GM23338 (cell line): ENCODE measurements around the gene MCC. TPM values are rescaled to one million over a fixed set of nuclear protein-coding genes. Genes with fewer than 3 reads are reported as not detected.

ENCODE experiments used
- ATAC-seq: fragments of 200-7000 bp; cut with Tn5 transposase; 3 replicates; pipeline ENCODE4 v1.9.1; 2020
- DNase-seq: peaks from one replicate; pipeline ENCODE4 v3.0.0-alpha.2; 2015; ENCODE audit warnings: low spot score
- H2AFZ ChIP-seq: fragments of 200-600 bp; sonication (generic); 2 replicates; pipeline ENCODE4 v1.8.0; 2016; ENCODE audit warnings: antibody characterized with exemption, mild to moderate bottlenecking, moderate library complexity
- H3F3A ChIP-seq: fragments of 200-600 bp; sonication (generic); replicated peaks from 2 replicates; pipeline ENCODE4 v1.8.0; 2017; ENCODE audit warnings: antibody characterized with exemption, mixed run types, low read depth
- H3K27ac ChIP-seq: fragments of 200-600 bp; sonication (generic); 2 replicates; pipeline ENCODE4 v1.6.1; 2016; ENCODE audit warnings: low read depth
- H3K27me3 ChIP-seq: fragments of 200-600 bp; sonication (generic); 2 replicates; pipeline ENCODE4 v1.8.0; 2016; ENCODE audit warnings: mild to moderate bottlenecking, mixed run types, moderate library complexity; ENCODE audit not compliant: insufficient read depth
- H3K36me3 ChIP-seq: fragments of 200-600 bp; sonication (generic); 2 replicates; pipeline ENCODE4 v1.8.0; 2016; ENCODE audit warnings: mild to moderate bottlenecking; ENCODE audit not compliant: insufficient read depth
- H3K4me1 ChIP-seq: fragments of 200-600 bp; sonication (generic); 2 replicates; pipeline ENCODE4 v1.8.0; 2016; ENCODE audit warnings: mild to moderate bottlenecking, moderate library complexity; ENCODE audit not compliant: insufficient read depth
- H3K4me2 ChIP-seq: fragments of 200-600 bp; sonication (generic); 2 replicates; pipeline ENCODE4 v1.7.1; 2017; ENCODE audit warnings: mixed run types
- H3K4me3 ChIP-seq: fragments of 200-600 bp; sonication (generic); 2 replicates; pipeline ENCODE4 v1.6.1; 2016; ENCODE audit warnings: mixed run types
- H3K79me2 ChIP-seq: fragments of 200-600 bp; sonication (generic); replicated peaks from 2 replicates; pipeline ENCODE4 v1.8.0; 2017; ENCODE audit warnings: mild to moderate bottlenecking; ENCODE audit not compliant: insufficient read depth
- H3K9me2 ChIP-seq: fragments of 200-600 bp; sonication (generic); 2 replicates; pipeline ENCODE4 v1.8.0; 2017; ENCODE audit not compliant: insufficient read depth
- H4K20me1 ChIP-seq: fragments of 200-600 bp; sonication (generic); replicated peaks from 2 replicates; pipeline ENCODE4 v1.8.0; 2017; ENCODE audit warnings: mild to moderate bottlenecking; ENCODE audit not compliant: insufficient read depth
- H3K27ac Mint-ChIP-seq: 2 replicates; pipeline ENCODE4 v1.8.0; 2020; ENCODE audit warnings: inconsistent platforms, mild to moderate bottlenecking, moderate library complexity, mixed read lengths
- H3K27me3 Mint-ChIP-seq: 3 replicates; pipeline ENCODE4 v1.8.0; 2022; ENCODE audit warnings: low read depth, mild to moderate bottlenecking, moderate library complexity, mixed read lengths, inconsistent platforms; ENCODE audit not compliant: insufficient read depth, poor library complexity
- H3K36me3 Mint-ChIP-seq: 3 replicates; pipeline ENCODE4 v1.8.0; 2021; ENCODE audit warnings: low read depth, mild to moderate bottlenecking, inconsistent platforms, moderate library complexity, mixed read lengths
- H3K4me1 Mint-ChIP-seq: 3 replicates; pipeline ENCODE4 v1.8.0; 2020; ENCODE audit warnings: mild to moderate bottlenecking, inconsistent platforms, mixed read lengths
- H3K4me3 Mint-ChIP-seq: 3 replicates; pipeline ENCODE4 v1.8.0; 2021; ENCODE audit warnings: moderate library complexity, mild to moderate bottlenecking, inconsistent platforms, mixed read lengths
- H3K9me3 Mint-ChIP-seq: 3 replicates; pipeline ENCODE4 v1.8.0; 2020; ENCODE audit warnings: moderate library complexity, mild to moderate bottlenecking, inconsistent platforms, mixed read lengths
- CREB1 ChIP-seq: fragments of 250-450 bp; sonication (Bioruptor Pico); IDR thresholded peaks from 2 replicates; pipeline ENCODE4 v1.5.0; 2020; ENCODE audit warnings: low read depth, mild to moderate bottlenecking, moderate library complexity
- EZH2 ChIP-seq: fragments of 200-600 bp; sonication (generic); IDR thresholded peaks from one replicate; pipeline ENCODE4 v1.8.0; 2017; ENCODE audit warnings: antibody characterized with exemption, mild to moderate bottlenecking, low read depth; ENCODE audit not compliant: unreplicated experiment
- EZH2phosphoT487 ChIP-seq: fragments of 200-600 bp; sonication (generic); IDR thresholded peaks from one replicate; pipeline ENCODE4 v1.8.1; 2018; ENCODE audit warnings: antibody characterized with exemption; ENCODE audit not compliant: unreplicated experiment
- JUNB ChIP-seq: IDR thresholded peaks from one replicate; pipeline ENCODE4 v1.6.1; 2016; ENCODE audit warnings: antibody characterized with exemption; ENCODE audit not compliant: unreplicated experiment
- NANOG ChIP-seq: IDR thresholded peaks from 2 replicates; pipeline ENCODE4 v1.6.1; 2016; ENCODE audit warnings: antibody characterized with exemption, borderline replicate concordance
- POLR2AphosphoS5 ChIP-seq: IDR thresholded peaks from 2 replicates; pipeline ENCODE4 v1.6.1; 2016; ENCODE audit warnings: antibody characterized with exemption, low read depth
- ZNF114 ChIP-seq: fragments of 250-450 bp; sonication (Bioruptor Pico); IDR thresholded peaks from 2 replicates; pipeline ENCODE4 v1.5.0; 2020; ENCODE audit warnings: mild to moderate bottlenecking, moderate library complexity
- ZNF331 ChIP-seq: fragments of 250-450 bp; sonication (Bioruptor Pico); IDR thresholded peaks from 2 replicates; pipeline ENCODE4 v1.5.0; 2020; ENCODE audit warnings: low read depth, mild to moderate bottlenecking, moderate library complexity
- polyA plus RNA-seq: library from polyadenylated mRNA; unstranded; fragments of >200 nt; fragmentation: Nextera tagmentation; extraction: Ambion mirVana; gene quantifications from 2 replicates; pipeline ENCODE4 v1.2.1, GENCODE V29; 2016
- total RNA-seq: library from RNA; depleted of rRNA; stranded (reverse); fragments of >200 nt; shearing (Covaris generic); gene quantifications from 2 replicates; pipeline ENCODE4 v1.2.3, GENCODE V29; 2014
- TF ChIP-seq, protein P1 (sequence below): IDR thresholded peaks from one replicate; pipeline ENCODE4 v1.6.1; 2018; ENCODE audit warnings: antibody characterized with exemption; ENCODE audit not compliant: unreplicated experiment
- TF ChIP-seq, protein P2 (sequence below), 2 experiments: fragments of 200-600 bp in 1 of 2; sonication (generic) in 1 of 2; conservative IDR thresholded peaks; 2 replicates each; pipeline versions ENCODE4 v1.5.1 to v1.6.1; 2016 to 2017; ENCODE audit warnings: antibody characterized with exemption in 2 of 2, low read depth in 2 of 2, mild to moderate bottlenecking in 2 of 2, moderate library complexity in 1 of 2
- TF ChIP-seq, protein P3 (sequence below): fragments of 250-450 bp; sonication (Bioruptor Pico); IDR thresholded peaks from 2 replicates; pipeline ENCODE4 v1.5.0; 2020; ENCODE audit warnings: mild to moderate bottlenecking, moderate library complexity
- TF ChIP-seq, protein P4 (sequence below): IDR thresholded peaks from 2 replicates; pipeline ENCODE4 v1.6.1; 2016; ENCODE audit warnings: antibody characterized with exemption

MCC gene
- total and polyA plus RNA-seq, 2 experiments from 2014 or later, result 3.8 to 10.1 TPM

DNA sequence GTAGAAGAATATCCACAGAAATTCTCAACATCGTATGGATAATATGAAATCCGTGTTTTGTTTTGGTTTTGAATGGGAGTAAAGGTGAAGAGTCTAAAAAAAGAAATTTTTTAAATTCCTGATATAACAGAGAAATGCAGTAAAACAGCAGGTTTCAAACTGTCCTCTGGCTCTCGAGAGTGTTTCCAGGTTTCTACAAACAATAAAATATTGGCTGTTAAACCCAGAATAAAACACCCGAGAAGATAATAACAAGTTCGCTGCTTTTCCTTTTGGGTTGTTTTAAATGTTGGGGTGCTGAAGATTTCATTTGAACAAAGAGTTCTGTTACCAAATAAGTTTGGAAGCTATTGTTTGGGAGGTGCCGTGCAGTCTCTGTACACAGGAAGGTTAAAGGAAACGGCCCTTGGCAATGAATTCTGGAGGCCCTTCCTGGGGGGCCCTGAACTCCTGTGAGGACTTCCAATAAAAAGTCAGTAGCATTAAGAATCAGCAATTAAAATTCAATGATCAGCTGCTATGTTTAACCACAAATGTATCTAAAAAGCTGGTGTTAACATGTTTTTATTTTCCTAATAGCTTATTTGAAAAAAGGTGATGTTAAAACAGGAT is 269.2 kb downstream of the MCC start:
- no peaks in the 10 kb centered on the region; the same call in 1 of the 3 replicates for H3K36me3 Mint-ChIP-seq
- H3K27me3 Mint-ChIP-seq, result peaks cover 7% of the 10 kb centered on the region
- Histone ChIP-seq H3K27me3 (no peaks in the 10 kb centered on the region), H2AFZ (no peak overlapping the region), H3K9me2 (no peaks in the 10 kb centered on the region), H3K79me2 (no peaks in the 10 kb centered on the region), H3K4me1 (peaks cover 61% of the 10 kb centered on the region), H3K4me3 (no peak overlapping the region), H4K20me1 (no peaks in the 10 kb centered on the region), H3K36me3 (no peaks in the 10 kb centered on the region), H3K4me2 (peak overlapping the region; percentile 8; the same call in 1 of the 2 replicates), H3K27ac (no peak overlapping the region), H3F3A (no peaks in the 10 kb centered on the region)
- DNase-seq (no peak), ATAC-seq (no peak)
- no peak overlapping the region for H3K4me3 Mint-ChIP-seq
- peak overlapping the region; percentile 79; the same call in 1 of the 2 replicates for H3K27ac Mint-ChIP-seq
- TF ChIP-seq, protein P1, sequence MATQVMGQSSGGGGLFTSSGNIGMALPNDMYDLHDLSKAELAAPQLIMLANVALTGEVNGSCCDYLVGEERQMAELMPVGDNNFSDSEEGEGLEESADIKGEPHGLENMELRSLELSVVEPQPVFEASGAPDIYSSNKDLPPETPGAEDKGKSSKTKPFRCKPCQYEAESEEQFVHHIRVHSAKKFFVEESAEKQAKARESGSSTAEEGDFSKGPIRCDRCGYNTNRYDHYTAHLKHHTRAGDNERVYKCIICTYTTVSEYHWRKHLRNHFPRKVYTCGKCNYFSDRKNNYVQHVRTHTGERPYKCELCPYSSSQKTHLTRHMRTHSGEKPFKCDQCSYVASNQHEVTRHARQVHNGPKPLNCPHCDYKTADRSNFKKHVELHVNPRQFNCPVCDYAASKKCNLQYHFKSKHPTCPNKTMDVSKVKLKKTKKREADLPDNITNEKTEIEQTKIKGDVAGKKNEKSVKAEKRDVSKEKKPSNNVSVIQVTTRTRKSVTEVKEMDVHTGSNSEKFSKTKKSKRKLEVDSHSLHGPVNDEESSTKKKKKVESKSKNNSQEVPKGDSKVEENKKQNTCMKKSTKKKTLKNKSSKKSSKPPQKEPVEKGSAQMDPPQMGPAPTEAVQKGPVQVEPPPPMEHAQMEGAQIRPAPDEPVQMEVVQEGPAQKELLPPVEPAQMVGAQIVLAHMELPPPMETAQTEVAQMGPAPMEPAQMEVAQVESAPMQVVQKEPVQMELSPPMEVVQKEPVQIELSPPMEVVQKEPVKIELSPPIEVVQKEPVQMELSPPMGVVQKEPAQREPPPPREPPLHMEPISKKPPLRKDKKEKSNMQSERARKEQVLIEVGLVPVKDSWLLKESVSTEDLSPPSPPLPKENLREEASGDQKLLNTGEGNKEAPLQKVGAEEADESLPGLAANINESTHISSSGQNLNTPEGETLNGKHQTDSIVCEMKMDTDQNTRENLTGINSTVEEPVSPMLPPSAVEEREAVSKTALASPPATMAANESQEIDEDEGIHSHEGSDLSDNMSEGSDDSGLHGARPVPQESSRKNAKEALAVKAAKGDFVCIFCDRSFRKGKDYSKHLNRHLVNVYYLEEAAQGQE, result no peak
- TF ChIP-seq ZNF114 (no peak), CREB1 (CRISPR knock-in tag) (no peak), POLR2AphosphoS5 (no peak), JUNB (no peak), NANOG (no peak), EZH2 (no peak), EZH2phosphoT487 (no peak), ZNF331 (CRISPR knock-in tag) (no peak)
- TF ChIP-seq, protein P2, sequence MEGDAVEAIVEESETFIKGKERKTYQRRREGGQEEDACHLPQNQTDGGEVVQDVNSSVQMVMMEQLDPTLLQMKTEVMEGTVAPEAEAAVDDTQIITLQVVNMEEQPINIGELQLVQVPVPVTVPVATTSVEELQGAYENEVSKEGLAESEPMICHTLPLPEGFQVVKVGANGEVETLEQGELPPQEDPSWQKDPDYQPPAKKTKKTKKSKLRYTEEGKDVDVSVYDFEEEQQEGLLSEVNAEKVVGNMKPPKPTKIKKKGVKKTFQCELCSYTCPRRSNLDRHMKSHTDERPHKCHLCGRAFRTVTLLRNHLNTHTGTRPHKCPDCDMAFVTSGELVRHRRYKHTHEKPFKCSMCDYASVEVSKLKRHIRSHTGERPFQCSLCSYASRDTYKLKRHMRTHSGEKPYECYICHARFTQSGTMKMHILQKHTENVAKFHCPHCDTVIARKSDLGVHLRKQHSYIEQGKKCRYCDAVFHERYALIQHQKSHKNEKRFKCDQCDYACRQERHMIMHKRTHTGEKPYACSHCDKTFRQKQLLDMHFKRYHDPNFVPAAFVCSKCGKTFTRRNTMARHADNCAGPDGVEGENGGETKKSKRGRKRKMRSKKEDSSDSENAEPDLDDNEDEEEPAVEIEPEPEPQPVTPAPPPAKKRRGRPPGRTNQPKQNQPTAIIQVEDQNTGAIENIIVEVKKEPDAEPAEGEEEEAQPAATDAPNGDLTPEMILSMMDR (conservative IDR thresholded peaks at IDR 0.05; ENCODE audit: low read depth in 2 of 2), result no peak
- TF ChIP-seq, protein P3, sequence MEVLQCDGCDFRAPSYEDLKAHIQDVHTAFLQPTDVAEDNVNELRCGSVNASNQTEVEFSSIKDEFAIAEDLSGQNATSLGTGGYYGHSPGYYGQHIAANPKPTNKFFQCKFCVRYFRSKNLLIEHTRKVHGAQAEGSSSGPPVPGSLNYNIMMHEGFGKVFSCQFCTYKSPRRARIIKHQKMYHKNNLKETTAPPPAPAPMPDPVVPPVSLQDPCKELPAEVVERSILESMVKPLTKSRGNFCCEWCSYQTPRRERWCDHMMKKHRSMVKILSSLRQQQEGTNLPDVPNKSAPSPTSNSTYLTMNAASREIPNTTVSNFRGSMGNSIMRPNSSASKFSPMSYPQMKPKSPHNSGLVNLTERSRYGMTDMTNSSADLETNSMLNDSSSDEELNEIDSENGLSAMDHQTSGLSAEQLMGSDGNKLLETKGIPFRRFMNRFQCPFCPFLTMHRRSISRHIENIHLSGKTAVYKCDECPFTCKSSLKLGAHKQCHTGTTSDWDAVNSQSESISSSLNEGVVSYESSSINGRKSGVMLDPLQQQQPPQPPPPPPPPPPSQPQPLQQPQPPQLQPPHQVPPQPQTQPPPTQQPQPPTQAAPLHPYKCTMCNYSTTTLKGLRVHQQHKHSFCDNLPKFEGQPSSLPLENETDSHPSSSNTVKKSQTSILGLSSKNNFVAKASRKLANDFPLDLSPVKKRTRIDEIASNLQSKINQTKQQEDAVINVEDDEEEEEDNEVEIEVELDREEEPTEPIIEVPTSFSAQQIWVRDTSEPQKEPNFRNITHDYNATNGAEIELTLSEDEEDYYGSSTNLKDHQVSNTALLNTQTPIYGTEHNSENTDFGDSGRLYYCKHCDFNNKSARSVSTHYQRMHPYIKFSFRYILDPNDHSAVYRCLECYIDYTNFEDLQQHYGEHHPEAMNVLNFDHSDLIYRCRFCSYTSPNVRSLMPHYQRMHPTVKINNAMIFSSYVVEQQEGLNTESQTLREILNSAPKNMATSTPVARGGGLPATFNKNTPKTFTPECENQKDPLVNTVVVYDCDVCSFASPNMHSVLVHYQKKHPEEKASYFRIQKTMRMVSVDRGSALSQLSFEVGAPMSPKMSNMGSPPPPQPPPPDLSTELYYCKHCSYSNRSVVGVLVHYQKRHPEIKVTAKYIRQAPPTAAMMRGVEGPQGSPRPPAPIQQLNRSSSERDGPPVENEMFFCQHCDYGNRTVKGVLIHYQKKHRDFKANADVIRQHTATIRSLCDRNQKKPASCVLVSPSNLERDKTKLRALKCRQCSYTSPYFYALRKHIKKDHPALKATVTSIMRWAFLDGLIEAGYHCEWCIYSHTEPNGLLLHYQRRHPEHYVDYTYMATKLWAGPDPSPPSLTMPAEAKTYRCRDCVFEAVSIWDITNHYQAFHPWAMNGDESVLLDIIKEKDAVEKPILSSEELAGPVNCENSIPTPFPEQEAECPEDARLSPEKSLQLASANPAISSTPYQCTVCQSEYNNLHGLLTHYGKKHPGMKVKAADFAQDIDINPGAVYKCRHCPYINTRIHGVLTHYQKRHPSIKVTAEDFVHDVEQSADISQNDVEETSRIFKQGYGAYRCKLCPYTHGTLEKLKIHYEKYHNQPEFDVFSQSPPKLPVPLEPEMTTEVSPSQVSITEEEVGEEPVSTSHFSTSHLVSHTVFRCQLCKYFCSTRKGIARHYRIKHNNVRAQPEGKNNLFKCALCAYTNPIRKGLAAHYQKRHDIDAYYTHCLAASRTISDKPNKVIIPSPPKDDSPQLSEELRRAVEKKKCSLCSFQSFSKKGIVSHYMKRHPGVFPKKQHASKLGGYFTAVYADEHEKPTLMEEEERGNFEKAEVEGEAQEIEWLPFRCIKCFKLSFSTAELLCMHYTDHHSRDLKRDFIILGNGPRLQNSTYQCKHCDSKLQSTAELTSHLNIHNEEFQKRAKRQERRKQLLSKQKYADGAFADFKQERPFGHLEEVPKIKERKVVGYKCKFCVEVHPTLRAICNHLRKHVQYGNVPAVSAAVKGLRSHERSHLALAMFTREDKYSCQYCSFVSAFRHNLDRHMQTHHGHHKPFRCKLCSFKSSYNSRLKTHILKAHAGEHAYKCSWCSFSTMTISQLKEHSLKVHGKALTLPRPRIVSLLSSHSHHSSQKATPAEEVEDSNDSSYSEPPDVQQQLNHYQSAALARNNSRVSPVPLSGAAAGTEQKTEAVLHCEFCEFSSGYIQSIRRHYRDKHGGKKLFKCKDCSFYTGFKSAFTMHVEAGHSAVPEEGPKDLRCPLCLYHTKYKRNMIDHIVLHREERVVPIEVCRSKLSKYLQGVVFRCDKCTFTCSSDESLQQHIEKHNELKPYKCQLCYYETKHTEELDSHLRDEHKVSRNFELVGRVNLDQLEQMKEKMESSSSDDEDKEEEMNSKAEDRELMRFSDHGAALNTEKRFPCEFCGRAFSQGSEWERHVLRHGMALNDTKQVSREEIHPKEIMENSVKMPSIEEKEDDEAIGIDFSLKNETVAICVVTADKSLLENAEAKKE (CRISPR knock-in tag), result no peak
- TF ChIP-seq, protein P4, sequence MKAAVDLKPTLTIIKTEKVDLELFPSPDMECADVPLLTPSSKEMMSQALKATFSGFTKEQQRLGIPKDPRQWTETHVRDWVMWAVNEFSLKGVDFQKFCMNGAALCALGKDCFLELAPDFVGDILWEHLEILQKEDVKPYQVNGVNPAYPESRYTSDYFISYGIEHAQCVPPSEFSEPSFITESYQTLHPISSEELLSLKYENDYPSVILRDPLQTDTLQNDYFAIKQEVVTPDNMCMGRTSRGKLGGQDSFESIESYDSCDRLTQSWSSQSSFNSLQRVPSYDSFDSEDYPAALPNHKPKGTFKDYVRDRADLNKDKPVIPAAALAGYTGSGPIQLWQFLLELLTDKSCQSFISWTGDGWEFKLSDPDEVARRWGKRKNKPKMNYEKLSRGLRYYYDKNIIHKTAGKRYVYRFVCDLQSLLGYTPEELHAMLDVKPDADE, result no peak
- H3K9me3 Mint-ChIP-seq, result peaks cover 5% of the 10 kb centered on the region; the same call in 2 of the 3 replicates
- peaks cover 57% of the 10 kb centered on the region for H3K4me1 Mint-ChIP-seq
